Measurements from ENCODE around the gene KARS1. TPM values are rescaled to one million over a fixed set of nuclear protein-coding genes. Genes with fewer than 3 reads are reported as not detected.

The KARS1 gene
- total RNA-seq, 4 donors from 2014 or later: 118 to 130 (median 121) TPM

- Histone ChIP-seq H3K9me3 (no peaks in the 10 kb centered on the region), H3K4me1 (no peaks in the 10 kb centered on the region), H3K36me3 (no peaks in the 10 kb centered on the region), H3K27ac (no peak within 1 kb of the TSS), H3K27me3 (no peaks in the 10 kb centered on the region), H3K4me3 (no peak within 1 kb of the TSS)
- no peak for ATAC-seq
- TF ChIP-seq CTCF (IDR thresholded peaks at IDR 0.05): no peak
- TF ChIP-seq POLR2AphosphoS5 (IDR thresholded peaks at IDR 0.05): no peak
- no peak for TF ChIP-seq POLR2A (IDR thresholded peaks at IDR 0.05)
- 91 to 100% methylated on average over 4 of the region's 4 CpGs for WGBS, 2 donors (ENCODE audit: low coverage in 1 of 2)
These were observed 29.4 kb upstream of the KARS1 start, which contains the start of gene CPHXL2 for GRCh38 chr16:75676909-75677308. TSS of gene CPHXL2 (minus strand) at chr16:75677009. CDS start at chr16:75676999, 10 bp downstream.

GRCh38 chr16:75667503-75667902 lies 20.0 kb upstream of the KARS1 start:
- no peaks in the 10 kb centered on the region for H3K36me3 ChIP-seq
- ATAC-seq: no peak
- H3K4me3 ChIP-seq: no peak overlapping the region
- H3K4me1 ChIP-seq: no peaks in the 10 kb centered on the region
- TF ChIP-seq POLR2A (IDR thresholded peaks at IDR 0.05) (no peak), POLR2AphosphoS5 (IDR thresholded peaks at IDR 0.05) (no peak), CTCF (IDR thresholded peaks at IDR 0.05) (no peak), EP300 (IDR thresholded peaks at IDR 0.05) (no peak)
- no peak overlapping the region for H3K27ac ChIP-seq
- H3K27me3 ChIP-seq: no peaks in the 10 kb centered on the region
- no peaks in the 10 kb centered on the region for H3K9me3 ChIP-seq

DNA sequence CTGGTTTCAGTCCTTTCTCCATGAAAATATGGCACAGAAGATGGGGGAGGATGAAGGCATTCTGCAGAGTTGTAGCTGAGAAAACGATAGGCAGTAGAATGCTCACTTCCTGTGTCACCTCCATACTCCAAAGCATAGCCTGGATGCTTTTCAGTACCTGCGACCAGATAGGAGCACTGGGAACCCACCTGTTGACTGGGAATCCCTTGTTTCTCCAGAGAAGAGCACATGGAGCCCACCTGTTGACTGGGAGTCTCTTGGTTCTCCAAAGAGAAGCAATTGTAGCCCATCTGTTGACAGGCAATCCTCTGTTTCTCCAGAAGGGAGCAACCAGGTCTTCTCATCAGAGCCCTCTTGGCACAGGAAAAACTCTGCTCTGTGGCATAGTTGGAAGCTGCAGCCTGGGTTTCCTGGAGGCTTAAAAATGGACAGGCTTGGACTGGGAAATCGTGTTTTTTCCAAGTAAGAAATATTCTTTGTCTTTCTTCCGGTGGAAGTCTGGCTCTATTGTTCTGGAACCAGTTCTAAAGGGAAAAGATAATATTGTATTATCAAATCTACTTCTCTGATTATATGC lies 13.3 kb upstream of the KARS1 start:
- H3K27me3 ChIP-seq: no peaks in the 10 kb centered on the region
- WGBS, 2 donors (ENCODE audit: low coverage in 1 of 2): 71 to 79% methylated on average over 2 to 3 of the region's 4 CpGs
- H3K27ac ChIP-seq: no peak overlapping the region
- H3K9me3 ChIP-seq: no peaks in the 10 kb centered on the region
- ATAC-seq: no peak
- no peak overlapping the region for H3K4me3 ChIP-seq
- peaks cover 0 to 3% (median 0%) of the 10 kb centered on the region in 3 donors for H3K4me1 ChIP-seq
- no peak for TF ChIP-seq POLR2AphosphoS5 (IDR thresholded peaks at IDR 0.05)
- TF ChIP-seq EP300 (IDR thresholded peaks at IDR 0.05): no peak
- no peak for TF ChIP-seq POLR2A (IDR thresholded peaks at IDR 0.05)
- no peak for TF ChIP-seq CTCF (IDR thresholded peaks at IDR 0.05)
- H3K36me3 ChIP-seq: peaks cover 13 to 59% of the 10 kb centered on the region in 2 donors

- peaks cover 13 to 64% of the 10 kb centered on the region in 2 donors for H3K36me3 ChIP-seq
- no peak for TF ChIP-seq POLR2AphosphoS5 (IDR thresholded peaks at IDR 0.05)
- TF ChIP-seq POLR2A (IDR thresholded peaks at IDR 0.05): no peak
- no peak for TF ChIP-seq CTCF (IDR thresholded peaks at IDR 0.05)
- TF ChIP-seq EP300 (IDR thresholded peaks at IDR 0.05): no peak
- no peak for ATAC-seq
- H3K27me3 ChIP-seq: no peaks in the 10 kb centered on the region
- no peak overlapping the region for H3K27ac ChIP-seq
- H3K4me3 ChIP-seq: no peak overlapping the region
- 92% methylated on average over 2 of the region's 6 CpGs; no CpG with 5 or more reads in 1 of the 2 donors for WGBS, 2 donors (ENCODE audit: low coverage in 1 of 2)
- peaks cover 0 to 3% (median 0%) of the 10 kb centered on the region in 3 donors for H3K4me1 ChIP-seq
- H3K9me3 ChIP-seq: no peaks in the 10 kb centered on the region
These were observed 12.9 kb upstream of the KARS1 start for GRCh38 chr16:75660321-75660720.

GRCh38 chr16:75658175-75658574 lies 10.7 kb upstream of the KARS1 start:
- Histone ChIP-seq H3K36me3 (peaks cover 13 to 77% of the 10 kb centered on the region in 2 donors), H3K27me3 (no peaks in the 10 kb centered on the region), H3K4me1 (peaks cover 0 to 11% (median 4%) of the 10 kb centered on the region in 3 donors), H3K4me3 (no peak overlapping the region), H3K9me3 (no peaks in the 10 kb centered on the region), H3K27ac (no peak overlapping the region)
- TF ChIP-seq POLR2AphosphoS5 (IDR thresholded peaks at IDR 0.05) (no peak), CTCF (IDR thresholded peaks at IDR 0.05) (no peak), EP300 (IDR thresholded peaks at IDR 0.05) (no peak), POLR2A (IDR thresholded peaks at IDR 0.05) (no peak)
- no peak for ATAC-seq
- 90% methylated on average over 1 of the region's 2 CpGs; no CpG with 5 or more reads in 1 of the 2 donors for WGBS, 2 donors (ENCODE audit: low coverage in 1 of 2)

All from gastroesophageal sphincter (tissue), 4 donors.